Neural cell (in vitro differentiated cells): Measurements from ENCODE around the gene OPA1. TPM values are rescaled to one million over a fixed set of nuclear protein-coding genes. Genes with fewer than 3 reads are reported as not detected.
A peak's percentile ranks its signal among the peaks of the same experiment; 100 is the strongest.

Experiments
- H2AFZ ChIP-seq: fragments of 200-600, 300-800 bp; sonication (generic), shearing (Covaris generic); 2 replicates; pipeline ENCODE4 v1.6.0; 2014; ENCODE audit warnings: low read depth, mild to moderate bottlenecking, antibody characterized with exemption, low read length, moderate library complexity
- H3F3A ChIP-seq: fragments of 200-600 bp; shearing (Covaris generic); 2 replicates; pipeline ENCODE4 v1.6.1; 2016; ENCODE audit warnings: mild to moderate bottlenecking, moderate library complexity, mixed read lengths, antibody characterized with exemption, low read length; ENCODE audit not compliant: insufficient read depth, poor library complexity, severe bottlenecking
- H3K27ac ChIP-seq: fragments of 200-600, 300-800 bp; sonication (generic), shearing (Covaris generic); 2 replicates; pipeline ENCODE4 v1.5.1; 2014; ENCODE audit warnings: mild to moderate bottlenecking, low read length, moderate library complexity
- H3K27me3 ChIP-seq: fragments of 300-800, 200-600 bp; sonication (generic), shearing (Covaris generic); 2 replicates; pipeline ENCODE4 v1.6.0; 2014; ENCODE audit warnings: mild to moderate bottlenecking, low read depth, low read length, moderate library complexity; ENCODE audit not compliant: insufficient read depth
- H3K36me3 ChIP-seq: fragments of 300-800, 200-600 bp; sonication (generic), shearing (Covaris generic); 2 replicates; pipeline ENCODE4 v1.5.1; 2014; ENCODE audit warnings: mild to moderate bottlenecking, antibody characterized with exemption, low read length, moderate library complexity; ENCODE audit not compliant: insufficient read depth
- H3K4me2 ChIP-seq: fragments of 300-800, 200-600 bp; sonication (generic), shearing (Covaris generic); 2 replicates; pipeline ENCODE4 v1.6.0; 2014; ENCODE audit warnings: mild to moderate bottlenecking, low read length
- H3K4me3 ChIP-seq: fragments of 300-800, 200-600 bp; sonication (generic), shearing (Covaris generic); 2 replicates; pipeline ENCODE4 v1.5.1; 2014; ENCODE audit warnings: mild to moderate bottlenecking, low read length, moderate library complexity
- H3K79me2 ChIP-seq: fragments of 200-600 bp; shearing (Covaris generic); replicated peaks from 2 replicates; pipeline ENCODE4 v1.6.0; 2014; ENCODE audit warnings: mild to moderate bottlenecking, low read length, moderate library complexity; ENCODE audit not compliant: insufficient read depth
- H3K9ac ChIP-seq: fragments of 300-800, 200-600 bp; sonication (generic), shearing (Covaris generic); 2 replicates; pipeline ENCODE4 v1.6.1; 2016; ENCODE audit warnings: mild to moderate bottlenecking, low read length, mixed read lengths
- H3K9me2 ChIP-seq: fragments of 200-600 bp; shearing (Covaris generic); 2 replicates; pipeline ENCODE4 v1.6.1; 2016; ENCODE audit warnings: mild to moderate bottlenecking, low read length, mixed read lengths; ENCODE audit not compliant: insufficient read depth
- H3K9me3 ChIP-seq: fragments of 200-600, 300-800 bp; sonication (generic), shearing (Covaris generic); 2 replicates; pipeline ENCODE4 v1.6.1; 2016; ENCODE audit warnings: mild to moderate bottlenecking, mixed run types, low read length, moderate library complexity, mixed read lengths
- H4K20me1 ChIP-seq: fragments of 200-600 bp; shearing (Covaris generic); 2 replicates; pipeline ENCODE4 v1.6.1; 2016; ENCODE audit warnings: mild to moderate bottlenecking, mixed run types; ENCODE audit not compliant: insufficient read depth
- EP300 ChIP-seq: fragments of 450-650 bp; conservative IDR thresholded peaks from 2 replicates; pipeline ENCODE4 v1.6.1; 2014; ENCODE audit warnings: antibody characterized with exemption, mild to moderate bottlenecking, moderate library complexity; ENCODE audit not compliant: poor library complexity, severe bottlenecking
- EZH2 ChIP-seq: fragments of 200-600, 300-800 bp; shearing (Covaris generic), sonication (generic); IDR thresholded peaks from 2 replicates; pipeline ENCODE4 v1.6.1; 2014; ENCODE audit warnings: antibody characterized with exemption, low read length, borderline replicate concordance, mild to moderate bottlenecking; ENCODE audit not compliant: insufficient read depth, poor library complexity, severe bottlenecking
- MXI1 ChIP-seq: fragments of 450-650 bp; conservative IDR thresholded peaks from 2 replicates; pipeline ENCODE4 v1.6.1; 2014; ENCODE audit warnings: antibody characterized with exemption, mild to moderate bottlenecking; ENCODE audit not compliant: poor library complexity, severe bottlenecking
- POLR2AphosphoS5 ChIP-seq: IDR thresholded peaks from 2 replicates; pipeline ENCODE4 v1.6.1; 2012
- RAD21 ChIP-seq: fragments of 450-650 bp; conservative IDR thresholded peaks from 2 replicates; pipeline ENCODE4 v1.6.1; 2014; ENCODE audit warnings: antibody characterized with exemption, mild to moderate bottlenecking, moderate library complexity
- REST ChIP-seq: IDR thresholded peaks from 2 replicates; pipeline ENCODE4 v1.6.1; 2012; ENCODE audit warnings: borderline replicate concordance
- SMC3 ChIP-seq: fragments of 450-650 bp; conservative IDR thresholded peaks from 2 replicates; pipeline ENCODE4 v1.6.1; 2014; ENCODE audit warnings: antibody characterized with exemption, mild to moderate bottlenecking, moderate library complexity; ENCODE audit not compliant: poor library complexity
- TAF1 ChIP-seq: IDR thresholded peaks from 2 replicates; pipeline ENCODE4 v1.6.1; 2012; ENCODE audit warnings: low read depth
- polyA minus RNA-seq: library from RNA; depleted of rRNA, polyadenylated mRNA; stranded (reverse); fragments of >200 nt; gene quantifications from 2 replicates; pipeline ENCODE4 v1.2.3, GENCODE V29; 2014
- polyA plus RNA-seq: library from polyadenylated mRNA; depleted of rRNA; stranded (reverse); fragments of >200 nt; gene quantifications from 2 replicates; pipeline ENCODE4 v1.2.3, GENCODE V29; 2014
- TF ChIP-seq, protein P1 (sequence below): fragments of 450-650 bp; IDR thresholded peaks from 2 replicates; pipeline ENCODE4 v1.5.1; 2014; ENCODE audit warnings: antibody characterized with exemption, mild to moderate bottlenecking, moderate library complexity; ENCODE audit not compliant: poor library complexity, severe bottlenecking

Gene OPA1
- polyA plus RNA-seq (68.6 and 97.7 TPM in 2 replicates), polyA minus RNA-seq (158 and 186 TPM in 2 replicates)

DNA sequence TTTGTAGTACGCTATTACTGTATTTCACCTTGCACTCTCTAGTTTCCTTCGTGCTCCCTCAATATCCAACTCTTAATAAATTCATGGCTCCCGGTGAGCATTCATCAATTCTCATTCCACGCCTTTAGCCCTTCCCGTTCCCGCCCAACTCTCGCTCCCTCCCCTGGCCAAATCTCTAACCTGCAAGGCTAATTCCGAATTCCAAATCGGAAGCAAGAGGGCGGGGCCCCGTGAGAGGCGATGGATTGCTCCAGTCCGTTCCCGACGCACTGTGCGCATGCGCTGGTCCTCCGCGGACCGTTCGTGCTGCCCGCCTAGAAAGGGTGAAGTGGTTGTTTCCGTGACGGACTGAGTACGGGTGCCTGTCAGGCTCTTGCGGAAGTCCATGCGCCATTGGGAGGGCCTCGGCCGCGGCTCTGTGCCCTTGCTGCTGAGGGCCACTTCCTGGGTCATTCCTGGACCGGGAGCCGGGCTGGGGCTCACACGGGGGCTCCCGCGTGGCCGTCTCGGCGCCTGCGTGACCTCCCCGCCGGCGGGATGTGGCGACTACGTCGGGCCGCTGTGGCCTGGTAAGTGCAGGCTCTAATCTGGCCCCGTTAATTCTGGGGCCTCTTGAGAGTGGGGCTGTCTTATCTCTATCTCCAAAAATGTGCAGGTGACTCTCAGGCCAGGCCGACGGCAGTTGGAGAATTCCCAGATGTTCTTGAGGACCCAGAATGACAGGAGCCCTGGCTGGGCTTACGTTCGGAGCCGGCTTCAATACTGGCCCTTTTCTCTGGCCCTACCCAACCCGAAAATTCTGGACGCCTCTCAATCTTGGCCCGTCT is at the start of gene OPA1:
OPA1 (plus strand) TSS at position 368 of the 827 bp plus-strand sequence; CDS start at position 538, 170 bp downstream.
- Histone ChIP-seq H3K27me3 (no peaks in the 10 kb centered on the region), H3K9ac (peak within 1 kb of the TSS; percentile 90), H3K4me3 (peak within 1 kb of the TSS; percentile 80), H4K20me1 (no peaks in the 10 kb centered on the region), H2AFZ (peak within 1 kb of the TSS; percentile 99), H3K9me3 (no peaks in the 10 kb centered on the region), H3K27ac (peak within 1 kb of the TSS; percentile 84), H3K4me2 (peak within 1 kb of the TSS; percentile 94), H3K9me2 (no peaks in the 10 kb centered on the region), H3F3A (no peaks in the 10 kb centered on the region), H3K79me2 (peaks cover 46% of the 10 kb centered on the region), H3K36me3 (no peaks in the 10 kb centered on the region)
- TF ChIP-seq MXI1 (no peak), POLR2AphosphoS5 (peak; percentile 93), RAD21 (peak; percentile 38), REST (peak; percentile 60), TAF1 (no peak), EP300 (peak; percentile 35), SMC3 (peak; percentile 56)
- TF ChIP-seq, protein P1, sequence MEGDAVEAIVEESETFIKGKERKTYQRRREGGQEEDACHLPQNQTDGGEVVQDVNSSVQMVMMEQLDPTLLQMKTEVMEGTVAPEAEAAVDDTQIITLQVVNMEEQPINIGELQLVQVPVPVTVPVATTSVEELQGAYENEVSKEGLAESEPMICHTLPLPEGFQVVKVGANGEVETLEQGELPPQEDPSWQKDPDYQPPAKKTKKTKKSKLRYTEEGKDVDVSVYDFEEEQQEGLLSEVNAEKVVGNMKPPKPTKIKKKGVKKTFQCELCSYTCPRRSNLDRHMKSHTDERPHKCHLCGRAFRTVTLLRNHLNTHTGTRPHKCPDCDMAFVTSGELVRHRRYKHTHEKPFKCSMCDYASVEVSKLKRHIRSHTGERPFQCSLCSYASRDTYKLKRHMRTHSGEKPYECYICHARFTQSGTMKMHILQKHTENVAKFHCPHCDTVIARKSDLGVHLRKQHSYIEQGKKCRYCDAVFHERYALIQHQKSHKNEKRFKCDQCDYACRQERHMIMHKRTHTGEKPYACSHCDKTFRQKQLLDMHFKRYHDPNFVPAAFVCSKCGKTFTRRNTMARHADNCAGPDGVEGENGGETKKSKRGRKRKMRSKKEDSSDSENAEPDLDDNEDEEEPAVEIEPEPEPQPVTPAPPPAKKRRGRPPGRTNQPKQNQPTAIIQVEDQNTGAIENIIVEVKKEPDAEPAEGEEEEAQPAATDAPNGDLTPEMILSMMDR, result peak; percentile 56

DNA sequence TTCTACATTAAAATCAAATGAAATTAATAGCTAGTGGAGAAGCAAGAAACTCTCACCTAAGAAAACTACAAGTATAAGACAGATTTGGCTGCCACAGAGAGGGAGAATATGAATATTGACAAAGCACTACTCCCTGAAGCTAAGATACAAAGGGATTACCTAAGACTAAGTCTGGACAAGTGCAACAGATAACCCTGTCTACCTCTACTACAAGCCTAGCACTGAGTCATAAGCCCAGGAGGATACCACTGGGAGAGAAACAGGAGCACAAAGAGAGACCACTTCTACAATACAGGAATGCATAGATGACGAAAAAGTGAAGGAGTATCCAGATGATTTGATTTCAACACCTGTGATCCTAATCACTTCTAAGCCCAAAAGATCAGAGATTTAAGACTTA is 48.7 kb upstream of the OPA1 start:
- no peaks in the 10 kb centered on the region for H4K20me1 ChIP-seq
- no peak overlapping the region for H2AFZ ChIP-seq
- H3K9ac ChIP-seq, result no peak overlapping the region
- no peak overlapping the region for H3K27ac ChIP-seq
- H3K36me3 ChIP-seq, result no peaks in the 10 kb centered on the region
- no peaks in the 10 kb centered on the region for H3F3A ChIP-seq
- H3K79me2 ChIP-seq, result no peaks in the 10 kb centered on the region
- TF ChIP-seq SMC3 (no peak), REST (no peak), EP300 (no peak), TAF1 (no peak), EZH2 (no peak), POLR2AphosphoS5 (no peak), MXI1 (no peak), RAD21 (no peak)
- TF ChIP-seq, protein P1, result no peak
- no peak overlapping the region for H3K4me2 ChIP-seq
- no peaks in the 10 kb centered on the region for H3K9me3 ChIP-seq
- no peak overlapping the region for H3K4me3 ChIP-seq
- H3K27me3 ChIP-seq, result no peaks in the 10 kb centered on the region
- no peaks in the 10 kb centered on the region for H3K9me2 ChIP-seq
